LNCaP clone FGC (cell line): ENCODE measurements around the gene C1QB.
"Not testable (repeated sequence)": the region's sequence is repeated elsewhere in the genome, so short reads cannot be mapped to it uniquely, and the experiment has no call there.

Source experiments
- DNase-seq: peaks from one replicate; pipeline ENCODE4 v3.0.0-alpha.2; 2011; ENCODE audit warnings: low read depth
- H3K4me3 ChIP-seq: 2 replicates; pipeline ENCODE4 v1.5.1; 2011; ENCODE audit warnings: mild to moderate bottlenecking, low read depth, low read length, control low read depth
- TF ChIP-seq, protein P1 (sequence below): IDR thresholded peaks from 2 replicates; pipeline ENCODE4 v1.5.1; 2012; ENCODE audit warnings: mild to moderate bottlenecking; ENCODE audit not compliant: control insufficient read depth, insufficient read depth; ENCODE audit errors: extremely low read depth

C1QB gene

DNA sequence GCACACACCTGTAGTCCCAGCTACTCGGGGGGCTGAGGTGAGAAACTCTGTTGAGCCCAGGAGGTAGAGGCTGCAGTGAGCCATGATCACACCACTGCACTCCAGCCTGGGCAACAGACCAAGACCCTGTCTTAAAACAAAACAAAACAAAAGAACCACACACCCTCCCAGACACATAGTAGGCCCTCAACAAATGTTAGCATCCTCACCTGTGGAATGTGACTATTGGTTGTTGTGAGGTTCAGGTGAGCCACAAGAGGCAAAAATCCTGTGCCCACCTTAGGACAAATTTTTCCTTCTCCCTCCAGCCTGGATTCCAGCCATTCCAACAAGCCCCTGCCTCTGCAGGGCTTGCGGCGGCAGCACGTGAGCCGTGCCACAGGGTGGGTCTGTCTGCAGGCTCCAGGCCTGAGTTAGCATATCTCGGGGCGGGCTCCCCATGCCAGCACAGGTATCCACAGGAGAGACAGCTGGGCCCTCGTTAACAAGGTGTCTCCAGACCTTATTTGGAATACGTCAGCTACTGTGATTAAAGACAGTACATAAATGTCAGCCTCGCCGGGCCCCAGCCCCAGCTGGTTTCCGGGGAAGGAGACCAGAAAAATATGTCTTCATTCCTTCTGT is 17.4 kb downstream of the C1QB start:
- H3K4me3 ChIP-seq, result no peak overlapping the region
- TF ChIP-seq, protein P1, sequence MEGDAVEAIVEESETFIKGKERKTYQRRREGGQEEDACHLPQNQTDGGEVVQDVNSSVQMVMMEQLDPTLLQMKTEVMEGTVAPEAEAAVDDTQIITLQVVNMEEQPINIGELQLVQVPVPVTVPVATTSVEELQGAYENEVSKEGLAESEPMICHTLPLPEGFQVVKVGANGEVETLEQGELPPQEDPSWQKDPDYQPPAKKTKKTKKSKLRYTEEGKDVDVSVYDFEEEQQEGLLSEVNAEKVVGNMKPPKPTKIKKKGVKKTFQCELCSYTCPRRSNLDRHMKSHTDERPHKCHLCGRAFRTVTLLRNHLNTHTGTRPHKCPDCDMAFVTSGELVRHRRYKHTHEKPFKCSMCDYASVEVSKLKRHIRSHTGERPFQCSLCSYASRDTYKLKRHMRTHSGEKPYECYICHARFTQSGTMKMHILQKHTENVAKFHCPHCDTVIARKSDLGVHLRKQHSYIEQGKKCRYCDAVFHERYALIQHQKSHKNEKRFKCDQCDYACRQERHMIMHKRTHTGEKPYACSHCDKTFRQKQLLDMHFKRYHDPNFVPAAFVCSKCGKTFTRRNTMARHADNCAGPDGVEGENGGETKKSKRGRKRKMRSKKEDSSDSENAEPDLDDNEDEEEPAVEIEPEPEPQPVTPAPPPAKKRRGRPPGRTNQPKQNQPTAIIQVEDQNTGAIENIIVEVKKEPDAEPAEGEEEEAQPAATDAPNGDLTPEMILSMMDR, result no peak
- DNase-seq, result no peak

DNA sequence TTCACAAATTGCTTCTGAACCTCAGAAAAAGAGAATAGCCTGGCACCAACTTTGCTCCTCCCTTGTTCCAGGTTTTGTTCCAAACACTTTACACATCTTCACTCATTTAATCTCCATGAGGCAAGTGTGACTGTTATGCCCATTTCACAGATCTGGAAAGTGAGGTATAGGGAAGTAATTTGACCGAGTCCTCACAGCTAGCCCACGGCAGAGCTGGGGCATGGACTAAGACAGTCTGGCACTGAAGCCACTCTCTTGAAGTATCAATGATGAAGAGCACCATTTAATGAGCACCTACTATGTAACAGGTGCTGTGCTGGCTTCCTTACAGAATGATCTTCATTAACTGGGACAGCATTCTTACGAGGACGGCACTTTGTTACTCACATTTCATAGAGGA is 19.0 kb downstream of the C1QB start:
- H3K4me3 ChIP-seq, result no peak overlapping the region
- no peak for DNase-seq
- TF ChIP-seq, protein P1, result no peak

DNA sequence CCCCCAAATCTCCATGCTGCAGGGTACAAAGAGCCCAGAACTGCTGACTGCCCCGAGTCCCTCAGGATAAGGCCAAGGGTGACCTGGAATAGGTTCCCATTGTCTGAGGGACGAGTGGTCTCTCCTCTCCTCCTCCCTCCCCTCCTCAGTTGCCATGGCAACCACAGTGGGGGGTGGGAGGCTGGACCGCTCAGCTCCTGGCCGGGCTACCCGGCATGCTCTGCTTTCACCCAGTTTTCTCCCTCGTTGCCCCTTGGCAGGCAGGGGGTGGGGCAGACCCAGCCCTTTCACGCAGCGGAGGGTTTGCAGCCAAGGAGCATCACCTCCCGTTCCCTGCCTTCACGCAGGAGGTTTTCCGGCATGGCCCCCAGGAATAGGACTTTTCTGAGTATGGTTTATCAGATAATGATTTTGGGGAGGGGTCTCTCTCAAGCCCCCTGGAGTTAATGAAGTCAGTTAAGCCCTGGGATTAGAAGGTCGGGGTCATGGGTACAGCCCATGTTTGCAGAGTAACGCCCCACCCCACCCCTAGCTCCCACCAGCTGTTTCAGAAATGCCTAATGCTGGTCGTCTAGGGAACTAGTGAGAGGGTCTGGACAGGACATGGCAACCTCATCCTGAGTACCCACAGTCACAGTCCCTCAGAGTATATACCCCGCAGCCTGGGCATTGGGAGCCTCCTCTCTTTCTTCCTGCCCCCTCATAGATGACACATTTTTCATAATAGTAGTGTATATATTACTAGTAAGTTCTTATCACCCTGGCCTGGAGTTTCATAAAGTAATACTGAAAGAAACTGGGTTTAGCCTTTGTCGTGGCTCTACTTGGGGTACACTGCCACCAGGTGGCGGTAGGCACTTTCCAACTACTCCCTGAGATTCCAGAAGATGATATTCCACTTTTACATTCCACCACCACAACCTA is 20.7 kb downstream of the C1QB start:
- TF ChIP-seq, protein P1, result peak; percentile 58
- DNase-seq, result no peak
- H3K4me3 ChIP-seq, result no peak overlapping the region

DNA sequence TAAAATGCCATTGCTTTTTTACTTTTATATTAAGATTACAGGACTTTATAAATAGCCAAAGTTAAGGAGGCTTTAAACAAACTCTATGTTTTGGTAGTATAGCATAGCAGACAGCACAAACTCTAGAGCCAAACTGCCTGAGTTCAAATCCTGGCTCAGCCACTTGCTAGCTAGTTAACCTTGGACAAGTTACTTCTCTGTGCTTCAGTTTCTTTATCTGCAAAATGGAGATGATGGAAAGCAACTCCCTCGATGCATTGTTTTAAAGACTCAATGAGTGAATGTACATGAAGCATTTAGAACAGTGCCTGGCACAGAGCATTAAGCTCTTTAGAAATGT is 21.3 kb downstream of the C1QB start:
- TF ChIP-seq, protein P1, result no peak
- no peak overlapping the region for H3K4me3 ChIP-seq
- DNase-seq, result no peak

DNA sequence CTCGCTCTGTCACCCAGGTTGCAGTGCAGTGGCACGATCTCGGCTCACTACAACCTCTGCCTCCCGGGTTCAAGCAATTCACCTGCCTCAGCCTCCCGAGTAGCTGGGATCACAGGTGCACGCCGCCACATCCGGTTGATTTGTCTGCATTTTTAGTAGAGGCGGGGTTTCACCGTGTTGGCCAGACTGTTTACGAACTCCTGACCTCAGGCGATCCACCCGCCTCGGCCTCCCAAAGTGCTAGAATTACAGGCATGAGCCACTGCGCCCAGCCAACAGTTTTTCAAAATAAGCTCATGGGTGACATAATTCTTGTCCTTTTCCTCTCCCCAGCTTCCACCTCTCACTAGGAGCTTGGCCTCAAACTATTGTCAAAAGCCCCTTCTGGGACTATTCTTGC is 23.1 kb downstream of the C1QB start:
- DNase-seq, result not testable (repeated sequence)

DNA sequence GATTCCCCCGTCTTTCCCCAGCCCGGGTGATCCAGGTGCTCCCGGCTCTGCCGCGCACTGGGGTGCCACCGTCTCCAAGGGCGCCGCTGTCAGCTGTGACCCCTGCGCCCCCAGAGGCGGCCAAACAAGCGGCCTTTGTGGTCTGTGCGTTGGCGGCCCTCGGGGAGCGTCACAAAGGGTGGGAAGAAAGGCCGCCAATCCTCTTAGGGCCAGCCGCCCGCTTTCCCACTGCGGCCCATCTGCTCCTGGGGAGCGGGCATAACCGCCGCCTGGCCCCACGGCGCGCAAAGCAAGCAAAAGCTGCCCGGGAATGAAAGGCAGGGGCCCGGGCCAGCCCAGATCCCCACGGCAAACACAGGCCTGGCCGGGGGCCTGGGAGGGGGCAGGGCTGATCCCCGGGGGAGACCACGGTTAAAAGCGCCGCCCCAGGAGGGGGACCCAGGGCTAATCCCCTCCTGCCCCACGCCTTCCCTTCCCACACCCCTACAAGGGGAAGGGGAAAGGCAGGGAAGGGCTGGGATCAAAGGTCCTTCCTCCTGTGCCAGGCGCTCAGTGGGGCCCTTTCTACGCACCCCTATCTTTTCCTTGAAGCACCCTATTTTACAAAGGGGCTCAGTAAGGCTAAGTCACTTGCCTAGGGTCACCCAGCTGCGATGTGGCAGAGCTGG is 24.0 kb downstream of the C1QB start:
- no peak for DNase-seq
- H3K4me3 ChIP-seq, result no peak overlapping the region
- TF ChIP-seq, protein P1, result no peak

More for the DNA sequence above, 23.1 kb downstream of the C1QB start:
- H3K4me3 ChIP-seq, result not testable (repeated sequence)
